GM21576 (cell line): ENCODE measurements around the gene NUP50.

Experiments
- ATAC-seq: cut with Tn5 transposase; IDR thresholded peaks from one replicate; pipeline ENCODE4 v1.9.1; 2021; ENCODE audit warnings: mild to moderate bottlenecking, moderate library complexity; ENCODE audit not compliant: unreplicated experiment

The NUP50 gene

GRCh38 chr22:45163451-45164269 is at the start of gene NUP50:
Gene NUP50 (plus strand): TSS chr22:45163925. CDS start chr22:45168178, 4,253 bp downstream.
- peak; percentile 77 for ATAC-seq

- ATAC-seq = no peak
These were observed 43.3 kb upstream of the NUP50 start for GRCh38 chr22:45120440-45120839.

- no peak for ATAC-seq
These were observed 42.8 kb upstream of the NUP50 start for GRCh38 chr22:45120931-45121330.

- no peak for ATAC-seq
These were observed 39.4 kb upstream of the NUP50 start for GRCh38 chr22:45124176-45124847.

- no peak for ATAC-seq
These were observed 38.5 kb upstream of the NUP50 start for GRCh38 chr22:45125188-45125587.

- ATAC-seq = no peak
These were observed 35.9 kb upstream of the NUP50 start for GRCh38 chr22:45127866-45128265.

- ATAC-seq = no peak
These were observed 33.8 kb upstream of the NUP50 start for GRCh38 chr22:45129703-45130524.

- no peak for ATAC-seq
These were observed 32.8 kb upstream of the NUP50 start for GRCh38 chr22:45130891-45131290.

- no peak for ATAC-seq
These were observed 32.0 kb upstream of the NUP50 start for GRCh38 chr22:45131749-45132148.

- ATAC-seq = no peak
These were observed 29.4 kb upstream of the NUP50 start for GRCh38 chr22:45134313-45134712.

GRCh38 chr22:45136594-45136993 is 27.1 kb upstream of the NUP50 start:
- no peak for ATAC-seq

GRCh38 chr22:45139693-45140092 is 24.0 kb upstream of the NUP50 start:
- ATAC-seq = no peak

- ATAC-seq = no peak
These were observed 21.3 kb upstream of the NUP50 start for GRCh38 chr22:45142376-45142775.

GRCh38 chr22:45144916-45145315 is 18.8 kb upstream of the NUP50 start:
- no peak for ATAC-seq

GRCh38 chr22:45149671-45150070 is 14.1 kb upstream of the NUP50 start:
- ATAC-seq = no peak

- ATAC-seq = no peak
These were observed 13.6 kb upstream of the NUP50 start for GRCh38 chr22:45150139-45150538.

GRCh38 chr22:45151503-45151902 is 12.2 kb upstream of the NUP50 start:
- no peak for ATAC-seq

GRCh38 chr22:45154383-45154782 is 9.3 kb upstream of the NUP50 start:
- no peak for ATAC-seq

- no peak for ATAC-seq
These were observed 8.5 kb upstream of the NUP50 start for GRCh38 chr22:45155050-45155840.

- no peak for ATAC-seq
These were observed 5.8 kb upstream of the NUP50 start for GRCh38 chr22:45157907-45158306.
